ENCODE measurements around the gene CD79A.
"Not testable (repeated sequence)": the region's sequence is repeated elsewhere in the genome, so short reads cannot be mapped to it uniquely, and the experiment has no call there.

Gene CD79A

DNA sequence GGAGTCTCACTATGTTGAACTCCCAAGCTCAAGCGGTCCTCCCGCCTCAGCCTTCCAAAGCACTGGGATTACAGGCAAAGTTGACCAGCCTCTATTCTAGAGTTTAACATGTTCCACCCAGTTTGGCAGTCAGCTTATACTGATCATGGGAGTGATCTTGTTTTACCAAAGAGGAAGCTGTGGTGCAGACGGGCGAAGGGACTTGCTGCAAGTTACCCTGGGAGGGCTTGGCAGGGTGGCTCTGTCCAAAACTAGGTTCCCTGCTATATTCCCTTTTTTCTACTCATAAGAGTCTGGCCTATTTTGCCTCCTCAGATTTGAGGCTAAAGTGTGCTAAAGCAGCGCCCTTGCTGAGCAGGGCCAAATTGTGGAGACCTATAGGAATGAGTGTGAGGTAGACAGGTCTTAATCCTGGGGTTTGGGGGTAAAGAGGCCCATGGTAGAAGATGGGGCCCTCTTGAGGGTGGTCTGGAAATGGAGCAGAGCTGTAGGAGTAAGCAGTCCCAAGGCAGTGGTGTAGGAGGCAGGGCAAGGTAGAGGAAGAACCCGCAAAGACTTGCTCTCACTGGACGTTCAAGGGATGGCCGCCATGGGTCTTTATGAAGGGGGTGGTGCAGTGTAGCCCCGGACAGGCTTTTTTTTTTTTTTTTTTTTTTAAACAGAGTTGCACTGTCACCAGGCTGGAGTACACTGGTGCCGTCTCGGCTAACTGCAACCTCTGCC, 13.7 kb upstream of the CD79A start:
- no peak for DNase-seq

GRCh38 chr19:41864374-41864773, 12.7 kb upstream of the CD79A start:
- DNase-seq: no peak

DNA sequence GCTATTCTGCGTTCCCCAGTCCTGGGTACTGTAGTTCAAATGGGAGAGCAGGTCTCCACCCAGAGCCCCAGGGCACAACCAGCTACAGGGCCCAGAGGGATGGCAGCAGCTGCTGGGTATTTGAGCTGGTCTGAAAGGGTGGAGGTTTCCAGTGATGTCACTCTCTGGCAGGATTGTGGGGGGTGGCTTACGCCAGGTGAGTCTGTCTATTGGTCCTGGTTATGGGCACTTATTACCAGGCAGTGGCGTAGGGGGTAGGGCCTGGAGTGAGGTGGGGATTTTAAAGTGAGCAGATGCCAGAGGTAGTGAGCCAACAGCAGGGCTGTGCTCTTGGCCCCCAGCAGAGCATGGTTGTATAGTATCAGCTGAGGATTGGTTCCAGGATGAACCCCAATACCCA, 10.8 kb upstream of the CD79A start:
- DNase-seq: no peak

DNA sequence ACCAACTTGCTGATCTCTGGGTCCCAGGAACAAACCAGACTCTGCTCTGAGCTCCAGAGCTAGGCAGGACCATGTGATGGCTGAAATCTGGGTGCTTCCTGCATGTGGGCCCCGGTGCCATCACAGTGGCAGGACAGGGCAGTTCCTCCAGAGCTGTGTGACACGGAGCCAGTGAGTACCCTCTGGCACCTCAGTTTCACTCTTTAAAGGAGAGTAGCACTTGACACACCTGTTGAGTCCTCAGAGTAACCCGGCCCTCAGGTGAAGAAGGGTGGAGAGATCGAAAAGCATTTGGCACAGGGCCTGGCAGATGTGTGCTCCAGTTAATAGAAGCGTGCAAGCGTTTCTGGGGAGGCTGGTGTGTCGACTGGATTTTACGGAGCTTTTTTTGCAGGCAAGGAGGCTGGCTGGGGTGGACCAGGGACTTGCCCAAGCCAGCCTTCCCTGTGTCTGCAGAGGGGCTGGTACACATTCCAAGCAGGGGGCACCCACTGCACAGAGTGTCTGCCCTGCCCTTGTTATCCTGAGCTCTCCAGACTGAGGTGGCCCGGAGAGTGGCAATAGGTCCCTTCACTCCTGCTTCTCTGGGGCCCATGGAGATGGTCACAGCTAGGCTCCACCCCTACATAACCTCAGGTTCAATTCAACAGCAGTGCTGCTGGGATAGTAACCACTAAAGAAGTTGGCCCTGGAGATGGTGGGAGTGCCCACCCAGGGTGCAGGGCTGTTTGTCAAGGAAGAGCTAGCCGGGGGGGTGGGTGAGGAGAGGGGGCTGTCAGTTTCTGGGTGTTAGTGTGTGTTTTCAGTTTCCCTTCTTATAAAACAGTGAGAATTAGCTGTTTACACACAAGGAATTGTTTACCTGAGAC, 8.7 kb upstream of the CD79A start:
- DNase-seq: no peak

GRCh38 chr19:41868989-41869300, 8.1 kb upstream of the CD79A start:
- no peak for DNase-seq

- DNase-seq: no peak
These were observed 7.6 kb upstream of the CD79A start for GRCh38 chr19:41869374-41869955.

- no peak for DNase-seq
These were observed 6.6 kb upstream of the CD79A start for GRCh38 chr19:41870401-41870873.

GRCh38 chr19:41871573-41872383, 5.3 kb upstream of the CD79A start:
- no peak for DNase-seq

GRCh38 chr19:41872384-41872774, 4.7 kb upstream of the CD79A start:
- DNase-seq: no peak

DNA sequence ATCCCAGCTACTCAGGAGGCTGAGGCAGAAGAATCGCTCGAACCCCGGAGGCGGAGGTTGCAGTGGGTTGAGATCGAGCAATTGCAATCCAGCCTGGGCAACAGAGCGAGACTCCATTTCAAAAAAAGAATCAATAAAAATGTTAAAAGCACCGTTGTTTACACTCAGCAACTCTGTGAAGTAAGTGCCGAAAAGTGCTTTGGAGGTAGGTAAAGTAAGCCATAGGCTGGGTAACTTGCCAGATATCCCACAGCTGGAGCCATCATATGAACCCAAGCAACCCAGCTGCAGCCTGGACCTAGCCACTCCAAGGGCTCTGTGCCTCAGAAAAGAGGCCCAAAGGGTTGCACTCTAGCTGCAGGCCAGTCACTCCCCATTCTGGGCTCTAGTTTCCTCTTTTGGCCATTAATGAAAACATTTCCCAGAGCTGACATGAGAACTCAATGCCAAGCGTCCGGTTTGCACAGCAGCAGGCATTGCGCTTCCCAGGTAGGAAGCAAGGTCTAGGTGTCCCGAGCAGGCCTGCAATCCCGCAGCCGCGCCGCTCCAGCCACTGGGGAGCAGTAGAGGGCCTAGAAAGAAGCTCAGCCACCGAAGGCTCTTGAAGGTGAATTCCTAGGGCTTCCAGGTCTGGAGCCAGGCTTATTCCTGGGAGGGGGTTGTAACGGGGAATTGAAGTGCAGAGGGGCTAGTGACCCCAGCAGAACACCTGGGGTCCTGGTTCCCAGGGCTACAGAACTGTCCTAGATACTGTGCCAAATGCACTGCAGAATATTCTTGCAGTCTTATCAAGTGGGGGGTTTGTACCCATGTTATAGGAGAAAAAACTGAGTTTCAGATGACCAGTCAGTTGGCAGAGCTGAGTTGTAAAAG, 4.1 kb upstream of the CD79A start:
- no peak for DNase-seq

DNA sequence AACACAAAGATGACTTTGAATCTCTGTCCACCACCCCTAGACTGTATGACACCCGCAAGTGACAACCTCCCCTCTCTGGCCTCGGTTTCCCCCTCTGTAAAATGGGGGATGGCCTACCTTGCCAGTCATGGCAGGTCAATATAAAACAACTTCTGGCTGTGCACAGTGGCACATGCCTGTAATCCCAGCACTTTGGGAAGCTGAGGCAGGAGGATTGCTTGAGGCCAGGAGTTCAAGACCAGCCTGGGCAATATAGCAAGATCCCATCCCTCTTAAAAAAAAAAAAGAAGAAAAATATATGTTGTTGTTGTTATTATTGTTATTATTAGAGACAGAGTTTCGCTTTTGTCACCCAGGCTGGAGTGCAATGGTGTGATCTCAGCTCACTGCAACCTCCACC, 1.1 kb upstream of the CD79A start:
- not testable (repeated sequence) for DNase-seq

GRCh38 chr19:41877916-41878905, 1.1 kb downstream of the CD79A start:
- DNase-seq: no peak

- no peak for DNase-seq
These were observed 2.0 kb downstream of the CD79A start for GRCh38 chr19:41879080-41879479.

DNA sequence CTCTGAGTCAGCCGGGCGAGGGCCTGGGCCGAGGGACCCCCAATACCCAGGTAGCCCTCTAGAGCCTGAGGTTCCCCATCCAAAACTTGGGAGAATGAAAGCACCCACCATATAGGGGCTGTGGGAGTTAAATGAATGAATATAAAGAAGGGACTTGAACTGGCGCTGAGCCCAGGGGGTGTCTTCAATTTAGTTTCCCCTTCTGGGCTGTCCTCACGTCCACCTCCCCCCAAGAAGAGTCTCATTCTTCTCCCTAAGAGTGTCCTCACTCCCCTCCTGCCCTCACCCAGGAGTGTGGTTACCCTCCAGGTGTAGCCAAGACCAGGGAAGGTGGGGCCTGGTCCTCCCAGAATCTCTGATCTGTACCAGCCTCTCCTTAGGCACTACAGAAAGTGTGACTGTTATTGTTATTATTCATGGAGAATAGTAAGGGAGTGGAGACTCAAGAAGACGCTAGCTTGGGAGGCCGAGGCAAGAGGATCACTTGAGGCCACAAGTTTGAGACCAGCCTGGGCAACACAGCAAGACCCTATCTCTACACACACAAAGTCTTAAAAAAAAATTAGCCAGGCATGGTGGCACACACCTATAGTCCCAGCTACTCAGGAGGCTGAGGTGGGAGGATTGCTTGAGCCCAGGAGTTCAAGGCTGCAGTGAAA, 2.7 kb downstream of the CD79A start:
- no peak for DNase-seq

DNA sequence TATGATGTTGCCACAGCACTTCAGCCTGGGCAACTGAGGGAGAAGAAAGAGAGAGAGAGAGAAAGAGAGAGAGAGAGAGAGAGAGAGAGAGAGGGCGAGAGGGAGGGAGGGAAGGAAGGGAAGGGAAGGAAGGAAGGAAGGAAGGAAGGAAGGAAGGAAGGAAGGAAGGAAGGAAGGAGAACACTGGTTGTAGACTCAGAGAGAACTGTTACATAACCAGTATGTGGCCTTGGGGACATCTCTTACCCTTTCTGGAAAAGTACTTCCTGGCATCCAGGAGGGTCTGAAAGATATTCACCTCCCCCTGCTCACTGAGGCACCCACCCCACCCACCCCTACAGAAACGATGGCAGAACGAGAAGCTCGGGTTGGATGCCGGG, 3.2 kb downstream of the CD79A start:
- DNase-seq: no peak

DNA sequence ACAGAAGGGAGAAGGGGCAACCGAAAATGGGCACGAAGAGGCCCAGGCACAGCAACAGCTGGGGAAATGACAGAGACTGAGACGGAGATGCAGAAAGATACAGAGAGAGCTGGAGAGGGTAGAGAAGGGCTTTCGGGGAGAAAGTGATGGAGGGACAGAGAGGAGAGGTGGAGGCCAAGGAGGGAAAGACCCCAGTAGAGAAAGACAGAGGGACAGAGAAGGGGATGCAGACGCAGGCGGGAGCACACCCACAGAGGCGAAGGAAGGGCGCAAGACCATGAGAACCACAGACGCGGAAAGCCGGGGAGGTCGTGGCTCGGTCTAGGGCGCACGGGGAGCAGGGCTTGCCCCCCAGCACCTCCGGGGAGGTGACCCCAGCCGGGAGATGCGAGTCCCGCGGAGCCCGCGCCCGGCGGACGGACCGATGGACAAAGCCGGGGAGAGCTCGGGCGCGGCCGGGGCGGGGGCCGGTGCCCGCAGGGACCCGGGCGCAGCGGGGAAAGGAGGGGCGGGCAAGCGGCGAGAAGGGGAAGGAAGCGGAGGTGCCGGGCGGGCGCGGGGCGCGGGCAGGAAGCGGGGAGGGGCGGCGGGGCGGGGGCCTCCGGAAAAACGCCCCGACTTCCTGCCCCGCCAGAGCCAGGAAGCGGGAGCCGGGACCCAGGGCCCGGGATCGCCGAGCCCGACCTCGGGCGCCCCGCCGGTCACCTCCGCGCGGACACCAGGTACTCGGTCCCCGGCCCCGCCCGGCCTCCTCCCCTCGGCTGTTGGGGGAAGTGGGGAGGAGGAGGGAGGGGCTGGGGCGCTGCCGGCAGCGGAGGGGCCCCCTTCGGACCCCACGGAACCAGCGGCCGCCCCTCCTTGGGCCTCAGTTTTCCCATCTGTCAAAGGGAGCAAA, 5.7 kb downstream of the CD79A start, which contains the start of gene ARHGEF1:
Gene ARHGEF1, plus strand, starts transcription at position 617 of the 895 bp plus-strand sequence. CDS start 4,899 bp downstream, outside the sequence.
- no peak for DNase-seq

DNA sequence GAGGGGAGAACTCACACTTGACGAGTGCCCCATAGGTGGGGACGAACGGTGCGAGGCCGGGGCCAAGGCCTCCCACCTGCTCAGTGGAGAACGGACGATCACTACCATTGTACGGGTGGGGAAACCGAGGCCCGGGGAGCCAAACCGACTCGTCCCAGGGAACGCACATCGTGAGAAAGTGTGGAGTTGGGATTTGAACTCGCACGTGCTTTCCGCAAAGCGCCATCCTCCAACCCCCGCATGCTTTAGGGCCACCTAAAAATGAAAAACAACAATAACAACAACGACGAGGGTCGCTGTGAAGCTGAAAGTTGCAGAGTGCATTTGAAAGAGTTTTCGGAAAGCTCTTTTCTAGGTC, 6.4 kb downstream of the CD79A start:
- no peak for DNase-seq

DNA sequence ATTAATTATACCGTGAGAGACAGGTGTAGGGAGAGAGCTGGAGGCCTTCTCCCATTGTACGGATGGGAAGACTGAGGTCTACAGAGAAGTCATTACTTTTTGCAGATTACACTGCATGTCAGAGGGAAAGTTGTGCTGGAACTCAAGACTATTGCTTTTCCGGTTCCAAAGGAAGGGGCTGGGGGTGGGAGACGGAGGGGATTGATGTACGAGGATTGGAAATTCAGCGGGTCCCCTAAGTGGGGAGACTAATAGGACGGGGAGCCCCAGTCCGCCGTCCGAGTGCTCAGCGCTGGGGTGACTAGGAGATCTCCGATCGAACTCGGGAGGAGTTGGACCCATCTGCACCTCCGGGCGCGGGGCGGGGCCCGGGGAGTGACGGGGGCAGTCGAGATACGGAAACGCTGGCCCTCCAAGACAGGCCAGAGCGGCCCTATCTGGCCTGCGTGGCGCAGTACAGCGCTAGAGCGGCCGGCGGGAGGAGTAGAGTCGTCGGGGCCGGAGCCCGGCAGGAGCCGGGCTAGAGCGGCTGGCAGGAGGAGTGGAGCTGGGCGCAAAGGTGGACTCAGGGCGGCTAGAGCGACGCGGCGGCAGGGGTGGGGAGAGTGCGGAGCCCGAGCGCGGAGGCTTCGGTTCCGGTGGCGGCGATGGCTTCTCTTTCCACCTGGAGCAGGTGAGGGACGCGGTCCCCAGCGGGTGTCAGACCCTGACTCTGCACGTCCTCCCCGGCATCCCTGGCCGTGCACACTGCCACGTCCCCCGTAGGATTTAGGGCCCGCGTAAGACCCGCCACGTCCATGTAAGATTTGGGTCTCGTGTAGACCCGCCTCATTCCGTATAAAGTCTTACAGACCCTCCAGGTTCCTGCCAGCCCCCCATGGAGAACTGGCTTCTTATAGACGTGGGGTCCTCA, 7.0 kb downstream of the CD79A start:
- peak; percentile 89 for DNase-seq

Measured in NCI-H1048 (cell line).